Panc1 (cell line): ENCODE data around the gene NCOA3. TPM values are rescaled to one million over a fixed set of nuclear protein-coding genes. Genes with fewer than 3 reads are reported as not detected.

Experiments
- ATAC-seq: fragments of 200-7000 bp; cut with Tn5 transposase; 2 replicates; pipeline ENCODE4 v1.9.1; 2020; ENCODE audit warnings: mild to moderate bottlenecking, moderate library complexity
- BruUV-seq: library from RNA; stranded (reverse); fragments of 400-500 nt; replicated peaks from 2 replicates; lab custom pipeline; 2021; lab: Mats Ljungman, UMichigan
- CTCF ChIA-PET: fragments of 300-600 bp; sonication (Branson Sonifier 250); formaldehyde crosslinking; loops from one replicate; lab custom pipeline; 2022; ENCODE audit warnings: antibody characterized with exemption; lab: Charles Lee
- POLR2A ChIA-PET: fragments of 300-600 bp; sonication (Branson Sonifier 250); formaldehyde crosslinking; loops from one replicate; lab custom pipeline; 2022; ENCODE audit warnings: antibody characterized with exemption; lab: Charles Lee
- DNase-seq: peaks from one replicate; pipeline ENCODE4 v3.0.0-alpha.2; 2010; ENCODE audit warnings: low read depth, low spot score
- H3K27ac ChIP-seq: 2 replicates; pipeline ENCODE4 v1.5.1; 2011; ENCODE audit warnings: mild to moderate bottlenecking, low read length, inconsistent platforms
- H3K27me3 ChIP-seq: fragments of 200-500 bp; sonication (Bioruptor generic); 2 replicates; pipeline ENCODE4 v1.6.0; 2014; ENCODE audit warnings: low read length, inconsistent platforms; ENCODE audit not compliant: control insufficient read depth, insufficient read depth
- H3K36me3 ChIP-seq: fragments of 200-500 bp; sonication (Bioruptor generic); 2 replicates; pipeline ENCODE4 v1.5.1; 2014; ENCODE audit warnings: inconsistent platforms, mild to moderate bottlenecking, low read length, moderate library complexity; ENCODE audit not compliant: control insufficient read depth, insufficient read depth
- H3K4me1 ChIP-seq: 2 replicates; pipeline ENCODE4 v1.5.1; 2011; ENCODE audit warnings: inconsistent platforms, mild to moderate bottlenecking, low read length, moderate library complexity; ENCODE audit not compliant: control insufficient read depth, insufficient read depth
- H3K4me3 ChIP-seq, 2 experiments: 2 replicates each; pipeline ENCODE4 v1.5.1; 2011 to 2012; ENCODE audit warnings: low read depth in 2 of 2, low read length in 2 of 2, mild to moderate bottlenecking in 2 of 2, inconsistent platforms in 1 of 2, moderate library complexity in 1 of 2
- H3K9me3 ChIP-seq: fragments of 200-500 bp; sonication (Bioruptor generic); 2 replicates; pipeline ENCODE4 v1.5.1; 2014; ENCODE audit warnings: low read depth, mild to moderate bottlenecking, inconsistent platforms, low read length, moderate library complexity; ENCODE audit not compliant: control insufficient read depth, insufficient read depth
- CTCF ChIP-seq: fragments of 450-650 bp; IDR thresholded peaks from 2 replicates; pipeline ENCODE4 v1.5.1; 2017; ENCODE audit warnings: mild to moderate bottlenecking
- POLR2AphosphoS5 ChIP-seq: IDR thresholded peaks from 2 replicates; pipeline ENCODE4 v1.6.1; 2012; ENCODE audit warnings: mild to moderate bottlenecking, low read depth, low read length, moderate library complexity
- REST ChIP-seq, 2 experiments: IDR thresholded peaks; 2 replicates each; pipeline ENCODE4 v1.6.1; 2011 to 2012; ENCODE audit warnings: low read depth in 2 of 2, control low read depth in 1 of 2, low read length in 1 of 2, mild to moderate bottlenecking in 1 of 2, moderate library complexity in 1 of 2; ENCODE audit not compliant: insufficient read depth in 1 of 2
- SIN3A ChIP-seq: IDR thresholded peaks from 2 replicates; pipeline ENCODE4 v1.6.1; 2012; ENCODE audit warnings: low read depth, mild to moderate bottlenecking, low read length, moderate library complexity, borderline replicate concordance; ENCODE audit not compliant: insufficient read depth
- TCF7L2 ChIP-seq: IDR thresholded peaks from 2 replicates; pipeline ENCODE4 v1.6.1; 2011; ENCODE audit warnings: mild to moderate bottlenecking, low read depth, low read length, inconsistent platforms
- in situ Hi-C: cut with HindIII; loops from 2 replicates; pipeline ENCODE4 v1.10.0; 2016; ENCODE audit warnings: low sequenced_read_pairs, low pct_unique_long_range_greater_than_20kb
- intact Hi-C: fragments of 100-400 bp; cut with micrococcal nuclease; formaldehyde crosslinking; loops from one replicate; pipeline ENCODE4 v1.10.0; 2022; ENCODE audit not compliant: unreplicated experiment
- total RNA-seq: library from RNA; stranded (reverse); gene quantifications from one replicate; pipeline ENCODE4 v1.2.1, GENCODE V29; 2021; ENCODE audit not compliant: unreplicated experiment

Gene NCOA3
- total RNA-seq, 1 experiment from 2014 or later, result 47.7 TPM

DNA sequence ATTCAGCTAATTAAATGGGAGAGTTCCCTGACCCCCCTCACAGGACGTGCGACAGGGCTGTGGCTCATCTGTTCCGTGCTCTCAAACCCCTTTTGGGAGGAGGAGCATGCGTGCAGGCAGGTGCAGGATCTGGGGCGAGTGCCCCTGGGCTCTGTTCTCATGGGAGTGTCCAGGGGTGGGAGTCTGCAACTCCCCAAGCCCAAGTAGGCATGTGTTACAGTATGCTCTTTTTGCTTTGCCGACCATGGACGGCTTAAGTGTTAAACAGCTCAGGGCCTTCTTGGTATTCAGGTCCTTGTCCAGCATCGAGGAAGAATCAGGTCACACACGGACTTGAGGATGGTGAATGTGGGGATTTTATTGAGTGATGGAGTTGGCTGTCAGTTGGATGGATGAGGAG is 101.6 kb downstream of the NCOA3 start:
- no peaks in the 10 kb centered on the region for H3K36me3 ChIP-seq
- no peaks in the 10 kb centered on the region for H3K27me3 ChIP-seq
- BruUV-seq, result no TSS peak
- DNase-seq, result no peak
- intact Hi-C loops, result no loop called here
- TF ChIP-seq TCF7L2 (no peak), POLR2AphosphoS5 (no peak), SIN3A (no peak), REST (IDR thresholded peaks at IDR 0.05; ENCODE audit: insufficient read depth in 1 of 2, low read depth in 2 of 2, low read length in 1 of 2) (no peak), CTCF (no peak)
- H3K9me3 ChIP-seq, result no peaks in the 10 kb centered on the region
- no peak for ATAC-seq
- POLR2A ChIA-PET, result no interaction called here
- H3K4me3 ChIP-seq, result no peak overlapping the region
- CTCF ChIA-PET, result no interaction called here
- peaks cover 2% of the 10 kb centered on the region; the same call in 1 of the 2 replicates for H3K4me1 ChIP-seq
- in situ Hi-C loops, result no loop called here
- no peak overlapping the region for H3K27ac ChIP-seq

DNA sequence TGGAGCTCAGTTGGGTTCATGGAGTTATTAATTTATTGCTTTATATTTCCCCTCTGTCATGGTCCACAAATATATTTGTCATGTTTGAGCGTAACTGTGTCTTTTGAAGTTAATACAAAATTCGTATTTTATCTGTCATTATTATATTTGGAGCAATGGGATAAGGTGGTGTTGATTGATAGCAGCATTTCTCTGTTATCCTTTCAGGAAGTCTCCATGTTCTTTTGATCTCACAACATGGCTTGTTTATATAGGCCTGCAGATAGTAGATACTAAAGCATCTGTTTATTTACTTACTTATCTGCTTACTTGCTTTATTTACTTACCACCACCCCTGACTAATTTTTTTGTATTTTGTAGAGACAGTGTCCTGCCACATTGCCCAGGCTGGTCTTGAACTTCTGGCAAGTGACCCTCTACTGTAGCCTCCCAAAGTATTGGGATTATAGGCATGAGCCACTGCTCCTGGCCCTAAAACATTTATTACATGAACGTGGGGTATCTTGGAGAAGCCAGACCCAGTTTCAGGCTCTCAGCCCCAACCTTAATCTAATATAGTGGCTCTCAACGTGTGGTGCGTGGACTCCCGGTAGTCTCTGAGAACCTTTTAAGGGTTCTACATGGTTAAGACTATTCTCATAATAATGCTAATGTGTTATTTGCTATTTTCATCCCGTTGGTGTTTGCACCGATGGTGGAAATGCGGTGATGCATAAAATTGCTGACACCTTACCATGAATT is 104.2 kb downstream of the NCOA3 start:
- Histone ChIP-seq H3K9me3 (no peaks in the 10 kb centered on the region), H3K36me3 (no peaks in the 10 kb centered on the region), H3K4me3 (no peak overlapping the region), H3K4me1 (peaks cover 8% of the 10 kb centered on the region; the same call in 1 of the 2 replicates), H3K27me3 (no peaks in the 10 kb centered on the region), H3K27ac (no peak overlapping the region)
- CTCF ChIA-PET, result no interaction called here
- POLR2A ChIA-PET, result no interaction called here
- DNase-seq, result no peak
- no peak for ATAC-seq
- BruUV-seq, result no TSS peak
- intact Hi-C loops, result no loop called here
- TF ChIP-seq REST (IDR thresholded peaks at IDR 0.05; ENCODE audit: insufficient read depth in 1 of 2, low read depth in 2 of 2, low read length in 1 of 2) (no peak), CTCF (no peak), POLR2AphosphoS5 (no peak), TCF7L2 (no peak), SIN3A (no peak)
- in situ Hi-C loops, result no loop called here
